Stimulated activated CD4-positive, alpha-beta T cell treated with anti-CD3 and anti-CD28 coated beads, Interleukin-2, amount 100 ng/mL, for 4 hours (primary cell): Measurements from ENCODE around the gene SPDYE5.
"Not testable (repeated sequence)": the region's sequence is repeated elsewhere in the genome, so short reads cannot be mapped to it uniquely, and the experiment has no call there.

ENCODE experiments used
- DNase-seq: peaks from one replicate; pipeline ENCODE4 v3.0.0-alpha.2; 2020; ENCODE audit warnings: low read depth

SPDYE5 gene, protein sequence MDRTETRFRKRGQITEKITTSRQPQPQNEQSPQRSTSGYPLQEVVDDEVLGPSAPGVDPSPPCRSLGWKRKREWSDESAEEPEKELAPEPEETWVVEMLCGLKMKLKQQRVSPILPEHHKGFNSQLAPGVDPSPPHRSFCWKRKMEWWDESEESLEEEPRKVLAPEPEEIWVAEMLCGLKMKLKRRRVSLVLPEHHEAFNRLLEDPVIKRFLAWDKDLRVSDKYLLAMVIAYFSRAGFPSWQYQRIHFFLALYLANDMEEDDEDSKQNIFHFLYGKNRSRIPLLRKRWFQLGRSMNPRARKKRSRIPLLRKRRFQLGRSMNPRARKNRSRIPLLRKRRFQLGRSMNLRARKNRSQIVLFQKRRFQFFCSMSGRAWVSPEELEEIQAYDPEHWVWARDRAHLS

DNA sequence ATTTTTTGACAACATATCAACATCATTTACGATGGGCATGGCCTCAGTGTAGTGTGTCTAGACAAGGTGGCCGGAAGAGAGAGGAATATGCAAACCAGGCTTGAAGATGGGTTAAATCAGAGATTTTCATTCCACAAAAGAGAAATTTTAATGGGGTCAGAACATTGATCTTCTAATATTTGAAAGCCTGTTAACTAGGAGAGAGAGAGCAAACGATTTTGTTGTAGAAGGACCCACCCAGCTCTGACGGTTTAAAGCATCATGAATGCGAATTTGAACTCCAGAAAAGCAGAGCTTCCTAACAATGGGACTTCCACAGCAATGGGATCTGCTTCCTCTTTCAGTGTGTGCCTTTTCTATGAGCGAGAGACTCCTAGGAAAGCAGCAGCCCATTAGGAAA, at the start of gene SPDYE5:
TSS of gene SPDYE5 (plus strand) at position 301 of the 400 bp plus-strand sequence. CDS start 1,728 bp downstream, outside the sequence.
- DNase-seq: not testable (repeated sequence)

DNA sequence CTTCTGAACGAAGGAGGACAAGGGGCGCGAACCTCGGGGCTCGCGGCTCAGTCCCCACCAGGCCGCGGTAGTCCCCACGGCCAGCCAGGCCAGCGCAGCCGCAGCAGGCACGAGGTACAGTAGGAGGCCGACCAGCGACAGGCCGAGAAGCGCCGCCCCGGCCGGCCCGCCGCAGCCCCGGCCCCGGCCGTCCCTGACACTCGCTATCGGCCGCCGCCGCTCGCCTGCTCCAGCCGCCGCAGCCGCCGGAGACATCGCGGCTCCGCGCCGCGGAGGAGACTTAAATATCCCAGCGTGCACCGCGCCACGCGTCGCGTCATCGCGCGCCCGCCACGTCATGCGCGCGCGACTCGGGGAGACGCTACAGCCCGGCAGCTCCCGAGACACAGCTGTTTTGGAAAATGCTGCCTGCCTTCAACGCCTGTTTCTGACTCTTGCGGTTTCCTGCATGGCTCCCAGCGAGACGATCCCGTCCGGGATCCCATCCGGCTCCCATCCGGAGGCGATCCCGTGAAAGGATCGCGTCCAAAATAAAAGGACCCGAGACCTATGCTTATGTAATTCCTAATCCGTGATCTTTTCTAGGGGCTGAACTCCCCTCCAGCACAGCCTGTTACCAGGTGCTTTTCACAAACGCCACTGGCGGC, 49.5 kb upstream of the SPDYE5 start:
- not testable (repeated sequence) for DNase-seq

DNA sequence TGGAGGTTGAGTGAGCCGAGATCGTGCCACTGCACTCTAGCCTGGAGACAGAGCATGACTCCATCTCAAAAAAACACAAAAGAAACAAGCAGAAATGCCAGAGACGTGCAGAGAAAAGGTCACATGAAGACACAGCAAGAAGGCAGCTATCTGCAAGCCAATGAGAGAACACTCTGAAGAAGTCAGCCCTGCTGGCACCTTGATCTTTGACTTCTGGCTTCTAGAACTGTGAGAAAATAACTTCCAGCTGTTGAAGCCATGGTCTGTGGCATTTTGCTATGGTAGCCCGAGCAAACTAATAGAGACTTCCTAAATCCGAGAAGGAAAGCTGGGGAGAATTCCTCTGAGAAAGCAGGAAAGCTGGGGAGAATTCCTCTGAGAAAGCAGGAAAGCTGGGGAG, 42.2 kb upstream of the SPDYE5 start:
- DNase-seq: not testable (repeated sequence)

DNA sequence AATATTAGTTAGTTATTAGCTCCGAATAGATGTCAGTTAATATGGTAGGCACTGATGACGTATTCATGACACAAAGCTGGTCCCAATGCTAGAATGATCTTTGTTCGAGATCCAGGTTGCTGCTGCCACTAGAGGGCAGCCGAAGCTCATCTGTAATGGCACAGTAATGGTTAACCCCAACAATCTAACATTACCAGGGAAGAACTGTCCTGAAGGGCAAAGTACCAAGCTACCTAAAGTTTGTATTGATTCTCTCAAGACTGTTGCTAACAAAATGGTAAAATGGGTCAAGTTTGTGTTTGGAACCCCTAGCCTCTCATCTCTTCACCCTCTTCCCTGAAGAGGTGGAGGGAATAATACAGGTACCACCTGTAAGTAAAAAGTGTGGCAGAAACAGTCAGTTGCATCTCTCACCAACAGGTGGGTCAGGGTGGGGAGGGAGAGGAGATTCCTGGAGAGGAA, 39.6 kb upstream of the SPDYE5 start:
- DNase-seq: not testable (repeated sequence)

DNA sequence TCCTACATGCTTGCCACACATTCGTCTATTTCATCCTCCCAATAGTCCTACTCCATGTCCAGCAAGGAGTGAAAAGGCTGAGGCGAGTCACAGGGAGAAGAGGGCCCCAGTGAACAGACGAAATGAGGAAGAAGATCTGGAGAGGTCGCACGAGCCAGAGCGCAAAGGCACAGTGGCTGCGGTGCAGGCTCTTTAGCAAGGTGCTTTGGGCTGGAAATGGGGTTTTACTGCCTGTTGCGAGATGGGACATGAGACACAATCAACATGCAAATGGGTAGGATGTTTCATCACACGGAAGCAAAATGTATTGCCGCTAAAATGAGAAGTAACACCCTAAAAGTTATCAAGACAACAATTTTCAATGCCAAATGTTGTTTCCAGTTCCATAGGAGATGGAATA, 35.7 kb upstream of the SPDYE5 start:
- not testable (repeated sequence) for DNase-seq

DNA sequence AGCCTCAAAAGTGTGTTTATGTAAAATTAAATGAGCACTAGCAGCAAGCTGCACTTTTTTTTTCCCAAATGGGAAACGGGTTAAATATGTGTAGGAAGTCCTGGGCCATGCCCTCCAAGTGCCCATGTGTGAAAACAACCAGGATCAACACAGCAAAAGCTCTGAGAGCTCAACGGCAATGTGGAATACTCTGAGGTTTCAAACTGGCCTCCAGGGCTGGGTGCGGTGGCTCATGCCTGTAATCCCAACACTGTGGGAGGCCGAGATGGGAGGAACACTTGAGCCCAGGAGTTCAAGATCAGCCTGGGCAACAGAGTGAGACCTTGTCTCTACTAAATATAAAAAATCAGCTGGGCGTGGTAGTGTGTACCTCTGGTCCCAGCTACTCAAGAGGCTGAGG, 34.1 kb upstream of the SPDYE5 start:
- DNase-seq: not testable (repeated sequence)

DNA sequence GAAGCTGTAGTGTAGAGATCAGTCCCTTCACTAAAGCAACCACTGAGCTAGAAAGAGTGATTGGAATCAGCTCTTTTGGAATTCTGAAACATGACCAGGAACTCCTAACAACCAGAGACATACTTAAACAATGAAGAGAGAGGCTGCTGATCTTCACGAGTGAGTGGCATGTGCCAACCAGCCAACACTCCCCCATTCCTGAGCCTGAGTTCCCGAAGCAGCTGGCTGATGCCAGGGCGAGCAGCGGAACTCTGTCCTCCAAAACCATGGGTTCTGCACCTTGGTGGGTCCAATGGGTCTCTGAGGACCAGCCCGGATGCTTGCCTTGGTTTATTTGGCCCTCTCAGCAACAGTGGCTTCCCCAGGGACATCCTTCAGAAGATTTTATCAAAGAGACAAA, 31.6 kb upstream of the SPDYE5 start:
- not testable (repeated sequence) for DNase-seq

DNA sequence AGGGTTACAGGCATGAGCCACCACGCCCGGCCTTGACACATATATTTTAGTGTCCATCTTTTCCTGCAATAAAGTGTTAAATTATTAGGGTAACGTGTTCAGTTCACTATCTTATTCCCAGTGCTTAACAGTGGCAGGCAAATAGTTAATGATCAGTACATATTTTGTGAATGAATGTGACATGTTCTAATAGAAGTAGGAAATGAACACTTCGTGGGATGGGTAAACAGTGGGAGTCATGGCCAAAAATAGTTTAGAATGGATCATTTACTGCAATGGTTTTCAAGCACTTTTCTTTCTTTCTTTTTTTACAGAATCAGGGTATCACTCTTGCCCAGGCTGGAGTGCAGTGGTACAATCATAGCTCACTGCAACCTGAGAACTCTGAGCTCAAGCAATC, 22.0 kb upstream of the SPDYE5 start:
- not testable (repeated sequence) for DNase-seq

DNA sequence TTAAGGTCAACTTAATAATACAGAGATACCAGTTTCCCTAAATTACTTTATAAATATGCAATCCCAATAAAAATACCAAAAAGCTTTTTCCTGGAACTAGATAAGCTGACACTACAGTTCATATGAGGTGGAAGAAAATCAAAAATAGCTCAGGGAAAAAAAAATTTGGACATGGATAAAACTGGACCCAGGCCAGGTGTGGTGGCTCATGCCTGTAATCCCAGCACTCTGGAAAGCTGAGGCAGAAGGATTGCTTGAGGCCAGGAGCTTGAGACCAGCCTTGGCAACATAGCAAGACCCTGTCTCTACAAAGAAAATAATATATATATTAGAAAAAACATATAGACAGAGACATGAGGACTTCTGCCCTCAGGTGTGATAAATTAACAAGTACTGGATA, 14.7 kb upstream of the SPDYE5 start:
- DNase-seq: not testable (repeated sequence)

DNA sequence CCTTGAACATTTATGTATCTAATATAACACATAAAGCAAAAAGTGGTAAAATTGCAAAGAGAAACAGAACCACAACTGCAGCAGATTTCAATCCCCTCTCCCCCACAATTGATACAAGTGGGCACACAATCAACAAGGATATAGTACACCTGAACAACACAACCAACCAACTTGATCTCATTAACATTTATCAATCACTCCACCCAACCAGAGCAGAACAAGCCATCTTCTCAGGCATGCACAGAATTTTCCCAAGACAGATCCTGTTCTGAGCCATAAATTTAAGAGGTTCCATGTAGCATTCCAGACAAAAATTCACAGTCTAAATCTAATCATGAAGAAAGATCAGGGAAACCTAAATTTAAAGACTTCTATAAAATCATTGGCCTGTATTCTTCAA, 11.8 kb upstream of the SPDYE5 start:
- not testable (repeated sequence) for DNase-seq

DNA sequence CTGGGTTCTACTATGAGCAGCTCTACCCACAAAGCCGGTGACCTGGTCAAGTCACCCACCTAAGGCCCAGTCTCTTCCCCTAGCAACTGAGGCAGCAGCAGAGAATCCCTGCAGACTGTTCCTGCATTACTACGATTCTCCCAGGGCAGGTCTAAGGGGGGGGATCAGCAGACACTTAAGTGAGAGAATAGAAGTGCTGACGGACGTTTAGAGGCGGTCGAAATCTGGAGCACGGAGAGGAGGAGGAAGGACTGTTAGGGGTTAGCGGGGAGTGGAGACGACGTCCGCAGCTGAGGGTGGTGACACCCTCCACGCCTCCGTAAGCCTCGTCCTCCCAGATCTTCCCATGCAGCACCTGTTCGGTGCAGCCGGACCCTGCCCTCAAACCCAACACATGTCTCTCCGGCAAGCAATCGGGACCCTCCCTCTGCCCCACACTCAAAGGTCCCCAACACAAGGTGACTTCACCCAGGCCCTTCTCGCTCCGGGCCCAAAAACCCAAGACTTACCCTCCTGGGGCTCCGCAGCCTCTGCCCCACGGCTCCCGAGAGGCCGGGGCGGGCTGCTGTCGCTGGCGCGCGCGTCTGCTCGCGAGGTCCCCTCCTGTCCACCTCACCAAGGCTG, 6.7 kb upstream of the SPDYE5 start:
- DNase-seq: not testable (repeated sequence)

DNA sequence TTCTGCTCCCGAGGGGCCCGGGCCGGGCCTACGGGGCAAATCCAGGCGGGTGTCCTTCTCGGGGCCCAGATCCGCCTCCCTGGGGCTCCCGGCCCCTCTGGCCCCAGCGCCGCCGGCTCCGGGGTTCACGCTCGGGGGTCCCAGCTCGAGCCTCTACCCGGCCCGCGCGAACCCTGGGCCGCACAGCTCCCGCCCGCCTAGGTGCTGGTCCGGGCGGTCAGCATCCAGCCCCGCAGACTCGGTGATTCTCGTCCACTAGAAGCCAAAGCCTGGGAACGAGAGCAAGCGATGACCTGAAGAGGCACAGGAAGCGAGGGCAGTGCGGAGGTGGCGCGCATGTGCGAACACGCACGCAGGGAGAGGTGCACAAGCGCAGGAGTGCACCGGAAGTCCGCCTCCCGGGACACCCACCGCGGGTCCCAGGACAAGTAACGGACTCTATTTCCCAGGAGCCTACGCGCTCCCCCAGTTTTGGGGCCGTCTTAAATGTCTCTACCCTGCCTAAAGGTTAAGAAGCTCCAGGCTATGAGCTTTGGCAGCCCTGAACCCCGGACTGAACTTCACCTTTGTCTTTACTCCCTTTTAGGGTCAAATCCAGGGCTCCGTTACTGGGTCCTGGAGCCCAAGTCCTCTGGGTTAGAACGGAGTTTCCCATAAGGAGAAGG, 6.0 kb upstream of the SPDYE5 start, which contains the start of gene POM121C:
TSS of gene POM121C (minus strand) at position 321 of the 665 bp plus-strand sequence. CDS start 44,803 bp downstream, outside the sequence.
- DNase-seq: peak; percentile 78

DNA sequence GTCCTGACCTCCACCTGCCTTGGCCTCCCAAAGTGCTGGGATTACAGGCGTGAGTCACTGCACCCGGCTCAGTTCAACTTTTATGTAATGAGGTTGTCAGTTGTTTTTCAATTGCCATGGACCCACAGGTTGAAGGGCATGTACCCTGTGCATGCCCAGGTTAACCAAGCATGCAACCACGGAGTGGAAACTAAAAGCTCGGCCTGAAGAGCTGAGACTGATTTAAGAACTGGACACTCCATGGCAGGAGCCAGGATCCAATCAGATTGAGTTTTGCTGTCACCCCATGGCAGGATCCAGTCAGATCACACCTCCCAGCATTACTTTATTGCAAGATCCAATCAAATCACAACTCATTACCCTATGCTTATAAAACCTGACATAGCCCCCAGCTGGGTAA, 16.9 kb downstream of the SPDYE5 start:
- not testable (repeated sequence) for DNase-seq

DNA sequence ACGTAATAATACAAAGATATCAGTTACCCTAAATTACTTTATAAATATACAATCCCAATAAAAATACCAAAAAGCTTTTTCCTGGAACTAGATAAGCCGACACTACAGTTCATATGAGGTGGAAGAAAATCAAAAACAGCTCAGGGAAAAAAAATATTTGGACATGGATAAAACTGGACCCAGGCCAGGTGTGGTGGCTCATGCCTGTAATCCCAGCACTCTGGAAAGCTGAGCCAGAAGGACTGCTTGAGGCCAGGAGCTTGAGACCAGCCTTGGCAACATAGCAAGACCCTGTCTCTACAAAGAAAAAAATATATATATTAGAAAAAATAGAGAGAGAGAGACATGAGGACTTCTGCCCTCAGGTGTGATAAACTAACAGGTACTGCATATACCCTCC, 26.7 kb downstream of the SPDYE5 start:
- not testable (repeated sequence) for DNase-seq

DNA sequence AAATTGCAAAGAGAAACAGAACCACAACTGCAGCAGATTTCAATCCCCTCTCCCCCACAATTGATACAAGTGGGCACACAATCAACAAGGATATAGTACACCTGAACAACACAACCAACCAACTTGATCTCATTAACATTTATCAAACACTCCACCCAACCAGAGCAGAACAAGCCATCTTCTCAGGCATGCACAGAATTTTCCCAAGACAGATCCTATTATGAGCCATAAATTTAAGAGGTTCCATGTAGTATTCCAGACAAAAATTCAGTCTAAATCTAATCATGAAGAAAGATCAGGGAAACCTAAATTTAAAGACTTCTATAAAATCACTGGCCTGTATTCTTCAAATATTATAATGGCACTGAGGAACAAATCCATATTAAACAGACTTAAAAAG, 29.6 kb downstream of the SPDYE5 start:
- not testable (repeated sequence) for DNase-seq

DNA sequence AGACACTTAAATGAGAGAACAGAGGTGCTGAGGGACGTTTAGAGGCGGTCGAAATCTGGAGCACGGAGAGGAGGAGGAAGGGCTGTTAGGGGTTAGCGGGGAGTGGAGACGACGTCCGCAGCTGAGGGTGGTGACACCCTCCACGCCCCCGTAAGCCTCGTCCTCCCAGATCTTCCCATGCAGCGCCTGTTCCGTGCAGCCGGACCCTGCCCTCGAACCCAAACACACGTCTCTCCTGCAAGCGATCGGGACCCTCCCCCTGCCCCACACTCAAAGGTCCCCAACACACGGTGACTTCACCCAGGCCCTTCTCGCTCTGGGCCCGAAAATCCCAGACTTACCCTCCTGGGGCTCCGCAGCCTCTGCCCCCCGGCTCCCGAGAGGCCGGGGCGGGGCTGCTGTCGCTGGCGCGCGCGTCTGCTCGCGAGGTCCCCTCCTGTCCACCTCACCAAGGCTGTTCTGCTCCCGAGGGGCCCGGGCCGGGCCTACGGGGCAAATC, 35.2 kb downstream of the SPDYE5 start:
- DNase-seq: not testable (repeated sequence)

DNA sequence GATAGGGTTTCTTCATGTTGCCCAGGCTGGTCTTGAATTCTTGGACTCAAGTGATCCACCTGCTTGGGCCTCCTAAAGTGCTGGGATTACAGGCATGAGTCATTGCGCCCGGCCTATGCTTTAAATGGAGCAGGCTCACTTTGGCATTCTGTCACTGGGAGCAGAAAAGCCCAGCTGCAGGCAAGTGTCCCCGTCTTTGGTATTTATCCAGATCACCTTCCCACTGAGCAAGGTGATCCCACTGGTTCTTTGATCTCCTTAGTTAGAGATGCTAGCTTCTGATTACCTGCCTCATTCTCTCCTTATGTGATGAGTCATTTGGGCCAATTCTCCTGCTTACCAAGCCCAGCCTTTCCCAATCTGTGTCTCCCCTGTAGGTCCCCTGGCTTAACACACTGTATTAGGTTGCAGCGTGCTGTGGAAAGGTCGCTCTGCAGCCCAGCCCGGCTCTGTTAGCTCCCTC, 39.3 kb downstream of the SPDYE5 start:
- DNase-seq: no peak

DNA sequence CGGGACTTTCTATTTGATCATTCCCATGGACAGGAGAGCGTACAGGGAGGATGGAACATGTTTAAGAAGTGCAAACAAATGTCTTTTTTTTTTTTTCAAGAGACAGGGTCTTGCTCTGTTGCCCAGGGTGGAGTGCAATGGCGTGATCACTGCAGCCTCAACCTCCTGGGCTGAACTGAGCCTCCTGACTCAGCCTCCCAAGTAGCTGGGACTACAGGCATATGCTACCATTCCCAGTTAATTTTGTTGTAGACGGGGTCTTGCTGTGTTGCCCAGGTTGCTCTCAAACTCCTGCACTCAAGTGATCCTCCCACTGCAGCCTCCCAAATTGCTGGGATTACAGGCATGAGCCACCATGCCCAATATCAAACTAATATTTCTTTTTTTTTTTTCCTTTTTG, 40.5 kb downstream of the SPDYE5 start:
- no peak for DNase-seq

DNA sequence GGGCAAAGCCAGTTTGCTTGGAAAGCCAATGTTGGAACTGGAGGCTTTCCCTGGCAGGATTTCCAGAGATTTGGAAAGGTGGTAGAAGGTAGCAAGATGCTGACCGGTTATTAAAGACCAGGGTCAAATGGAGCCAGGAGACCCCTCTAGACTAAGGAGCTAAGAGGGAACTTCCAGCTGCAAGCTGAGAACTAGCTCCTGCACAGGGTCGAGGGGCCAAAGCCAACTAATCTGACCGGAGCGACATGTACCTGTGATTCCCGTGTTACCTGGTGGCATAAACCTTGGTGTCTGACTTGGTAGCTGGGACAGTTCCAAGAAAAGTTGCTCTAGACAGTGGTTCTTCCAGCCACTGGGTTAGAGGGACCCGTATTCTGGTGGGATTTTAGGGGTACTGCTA, 41.8 kb downstream of the SPDYE5 start:
- DNase-seq: no peak

DNA sequence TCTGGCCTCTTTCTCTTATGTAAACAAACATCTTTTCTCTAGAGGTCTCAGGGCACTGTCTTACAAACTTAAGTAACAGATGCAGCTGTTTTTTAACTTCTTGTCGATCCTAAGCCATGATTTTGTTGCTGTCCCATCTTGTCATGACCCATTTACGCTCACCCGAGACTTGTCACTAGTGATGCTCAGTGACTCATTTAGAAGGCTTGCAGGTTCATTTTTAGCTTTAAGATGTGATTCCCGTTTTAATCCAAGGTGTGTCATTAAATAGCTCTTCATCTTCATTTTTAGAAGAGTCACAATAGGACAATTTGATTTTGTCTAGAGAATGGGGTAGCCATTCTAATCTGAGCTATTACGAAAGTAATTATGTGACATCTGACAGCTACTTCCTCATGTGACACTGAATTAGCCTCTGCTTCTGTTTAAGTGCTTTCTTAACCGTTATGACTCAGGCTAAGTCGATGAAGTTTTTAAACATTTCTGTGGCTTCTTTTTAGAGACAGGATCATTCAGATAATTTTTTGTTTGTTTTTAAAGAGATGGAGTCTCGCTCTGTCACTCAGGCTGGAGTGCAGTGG, 42.7 kb downstream of the SPDYE5 start:
- DNase-seq: no peak

DNA sequence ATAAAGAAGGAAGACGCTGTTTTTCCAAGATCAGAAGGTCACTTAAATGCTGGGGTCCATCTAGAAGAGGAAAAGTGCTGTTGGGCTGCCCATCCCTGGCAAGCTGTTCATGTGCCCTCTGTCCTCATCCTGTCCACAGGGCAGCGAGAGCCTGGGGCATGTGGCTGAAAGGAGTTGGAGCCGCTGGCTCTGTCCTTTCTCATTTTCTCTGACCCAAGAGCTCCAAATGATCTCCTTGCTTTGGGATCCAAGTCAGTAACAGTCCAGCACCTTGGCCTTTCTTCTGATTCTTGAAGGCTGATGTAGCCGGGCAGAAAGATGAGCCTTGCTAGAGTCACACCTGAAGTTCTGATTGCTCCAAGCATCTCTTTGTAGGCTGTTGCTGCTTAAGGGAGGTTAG, 44.4 kb downstream of the SPDYE5 start:
- no peak for DNase-seq
